Lower leg skin (tissue), 4 donors: ENCODE results near the gene PLXNC1. TPM values are rescaled to one million over a fixed set of nuclear protein-coding genes. Genes with fewer than 3 reads are reported as not detected.

Experiments used
- DNase-seq, 2 donors: peaks; one replicate each; pipeline ENCODE4 v3.0.0-alpha.2; 2019; ENCODE audit warnings: low spot score in 2 of 2
- H3K4me3 ChIP-seq: fragments of 200-600 bp; sonication (generic); 2 replicates; pipeline ENCODE4 v1.5.1; 2017; ENCODE audit warnings: mild to moderate bottlenecking, low read depth; ENCODE audit not compliant: poor library complexity, severe bottlenecking
- POLR2A ChIP-seq, 2 donors: fragments of 450-650 bp; IDR thresholded peaks; one replicate each; pipeline ENCODE4 v1.6.1; 2016 to 2017; ENCODE audit warnings: antibody characterized with exemption in 2 of 2, mild to moderate bottlenecking in 1 of 2, moderate library complexity in 1 of 2
- WGBS, 2 donors: methylation state at CpG; one replicate each; pipeline ENCODE4 v1.1.5; 2018; 5-methylcytosine and 5-hydroxymethylcytosine counted together
- intact Hi-C: fragments of 100-400 bp; cut with DNase I; formaldehyde crosslinking; loops from one replicate; pipeline ENCODE4 v1.15.0; 2023; ENCODE audit warnings: low total_unique reads
- total RNA-seq, 4 donors: library from RNA; depleted of rRNA; stranded (reverse); fragments of >200 nt; gene quantifications; one replicate each; pipeline ENCODE4 v1.1.0, GENCODE V29; 2016
- TF ChIP-seq, protein P1 (sequence below), 3 donors: fragments of 450-650 bp; IDR thresholded peaks; one replicate each; pipeline ENCODE4 v1.5.1; 2016; ENCODE audit warnings: antibody characterized with exemption in 3 of 3, mild to moderate bottlenecking in 3 of 3, moderate library complexity in 2 of 3

PLXNC1 gene
- total RNA-seq, 4 donors from 2014 or later, result 7.6 to 10.8 (median 8.2) TPM

DNA sequence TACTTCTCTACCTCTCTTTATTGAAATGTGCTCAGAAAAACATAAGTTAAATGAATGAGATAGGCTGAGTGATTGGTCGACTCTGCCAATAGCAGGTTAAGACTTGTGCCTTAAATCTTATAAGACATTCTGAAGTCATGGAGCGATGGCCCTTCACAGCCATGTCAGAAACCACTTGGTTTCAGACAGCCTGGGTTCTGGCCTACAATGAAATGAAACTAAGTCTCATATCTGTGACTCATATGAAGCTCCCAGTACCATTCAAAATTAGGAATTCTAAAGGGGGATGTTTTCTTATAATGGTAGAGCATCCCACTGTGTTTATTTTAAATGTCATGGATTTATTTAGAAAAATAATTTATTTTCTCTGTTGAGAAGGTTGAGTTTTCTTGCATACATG lies 42.6 kb downstream of the PLXNC1 start:
- no peak for DNase-seq
- no peak for TF ChIP-seq POLR2A (IDR thresholded peaks at IDR 0.05)
- TF ChIP-seq, protein P1, sequence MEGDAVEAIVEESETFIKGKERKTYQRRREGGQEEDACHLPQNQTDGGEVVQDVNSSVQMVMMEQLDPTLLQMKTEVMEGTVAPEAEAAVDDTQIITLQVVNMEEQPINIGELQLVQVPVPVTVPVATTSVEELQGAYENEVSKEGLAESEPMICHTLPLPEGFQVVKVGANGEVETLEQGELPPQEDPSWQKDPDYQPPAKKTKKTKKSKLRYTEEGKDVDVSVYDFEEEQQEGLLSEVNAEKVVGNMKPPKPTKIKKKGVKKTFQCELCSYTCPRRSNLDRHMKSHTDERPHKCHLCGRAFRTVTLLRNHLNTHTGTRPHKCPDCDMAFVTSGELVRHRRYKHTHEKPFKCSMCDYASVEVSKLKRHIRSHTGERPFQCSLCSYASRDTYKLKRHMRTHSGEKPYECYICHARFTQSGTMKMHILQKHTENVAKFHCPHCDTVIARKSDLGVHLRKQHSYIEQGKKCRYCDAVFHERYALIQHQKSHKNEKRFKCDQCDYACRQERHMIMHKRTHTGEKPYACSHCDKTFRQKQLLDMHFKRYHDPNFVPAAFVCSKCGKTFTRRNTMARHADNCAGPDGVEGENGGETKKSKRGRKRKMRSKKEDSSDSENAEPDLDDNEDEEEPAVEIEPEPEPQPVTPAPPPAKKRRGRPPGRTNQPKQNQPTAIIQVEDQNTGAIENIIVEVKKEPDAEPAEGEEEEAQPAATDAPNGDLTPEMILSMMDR (IDR thresholded peaks at IDR 0.05), result no peak
- H3K4me3 ChIP-seq, result no peak overlapping the region
- 92 to 95% methylated on average over 2 of the region's 2 CpGs for WGBS, 2 donors
- intact Hi-C loops, result no loop called here

DNA sequence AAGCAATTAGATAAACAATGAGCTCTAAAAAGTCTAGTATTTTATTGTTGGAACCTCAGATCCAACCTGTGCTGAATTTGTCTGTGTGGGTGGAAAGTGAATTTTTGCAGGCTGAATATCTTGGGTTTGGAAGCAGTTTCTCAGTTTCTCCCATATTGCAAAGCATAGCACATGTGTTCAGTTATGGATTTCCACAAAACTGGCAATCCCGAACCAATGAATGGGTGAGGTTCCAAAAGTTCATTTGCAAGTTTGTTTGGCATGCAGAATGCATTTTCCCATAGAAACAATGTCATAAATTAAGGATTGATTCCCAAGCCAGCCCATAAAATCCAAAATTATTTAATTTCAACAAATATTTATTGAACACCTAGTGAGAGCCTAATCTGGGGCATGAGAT lies 43.4 kb downstream of the PLXNC1 start:
- intact Hi-C loops, result no loop called here
- TF ChIP-seq POLR2A (IDR thresholded peaks at IDR 0.05), result no peak
- TF ChIP-seq, protein P1 (IDR thresholded peaks at IDR 0.05), result no peak

DNA sequence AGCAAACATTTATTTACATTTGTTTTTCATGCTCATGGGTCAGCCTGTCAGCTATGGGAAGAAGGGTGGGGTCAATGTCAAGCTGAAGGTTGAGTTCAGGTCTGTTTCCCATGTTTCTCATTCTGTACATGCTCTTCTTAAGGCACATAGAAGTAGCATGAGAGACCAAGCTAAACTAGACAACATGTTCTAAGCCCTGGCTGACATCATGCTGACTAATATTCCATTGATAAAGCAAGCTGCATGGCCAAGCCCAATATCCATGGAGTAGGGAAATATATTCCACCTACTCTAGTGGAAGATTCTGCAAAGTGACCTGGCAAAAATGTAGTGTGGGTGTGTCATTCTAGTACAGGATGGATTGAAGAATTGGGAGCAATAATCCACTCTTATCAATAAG lies 44.1 kb downstream of the PLXNC1 start:
- H3K4me3 ChIP-seq, result no peak overlapping the region
- no peak for TF ChIP-seq POLR2A (IDR thresholded peaks at IDR 0.05)
- TF ChIP-seq, protein P1 (IDR thresholded peaks at IDR 0.05), result no peak
- DNase-seq, result no peak
- intact Hi-C loops, result no loop called here

More for the DNA sequence above, 43.4 kb downstream of the PLXNC1 start:
- no peak for DNase-seq
- H3K4me3 ChIP-seq, result no peak overlapping the region
- 75 to 76% methylated on average over 1 of the region's 1 CpG for WGBS, 2 donors

DNA sequence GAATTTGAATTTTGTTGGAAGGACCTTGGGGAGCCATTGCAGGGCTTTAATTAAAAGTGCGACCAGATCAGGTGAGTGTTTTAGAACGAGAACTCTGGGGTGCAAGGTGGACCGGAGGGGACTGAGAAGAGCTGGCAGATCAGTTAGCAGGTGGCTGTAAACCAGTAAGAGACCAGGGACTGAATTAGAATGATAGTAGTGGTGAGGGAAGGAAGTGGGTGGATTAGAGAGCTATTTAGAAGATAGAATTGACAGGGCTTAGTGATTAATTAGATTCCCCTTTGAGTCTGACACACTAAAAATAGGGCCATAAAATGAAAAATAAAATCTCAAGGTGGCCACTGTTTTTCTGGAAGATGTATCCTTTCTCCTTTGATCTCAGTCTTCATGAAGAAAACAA lies 44.8 kb downstream of the PLXNC1 start:
- WGBS, 2 donors, result 78 to 86% methylated on average over 3 of the region's 3 CpGs
- TF ChIP-seq, protein P1 (IDR thresholded peaks at IDR 0.05), result no peak
- no peak for TF ChIP-seq POLR2A (IDR thresholded peaks at IDR 0.05)
- no peak for DNase-seq
- intact Hi-C loops, result no loop called here
- H3K4me3 ChIP-seq, result no peak overlapping the region

DNA sequence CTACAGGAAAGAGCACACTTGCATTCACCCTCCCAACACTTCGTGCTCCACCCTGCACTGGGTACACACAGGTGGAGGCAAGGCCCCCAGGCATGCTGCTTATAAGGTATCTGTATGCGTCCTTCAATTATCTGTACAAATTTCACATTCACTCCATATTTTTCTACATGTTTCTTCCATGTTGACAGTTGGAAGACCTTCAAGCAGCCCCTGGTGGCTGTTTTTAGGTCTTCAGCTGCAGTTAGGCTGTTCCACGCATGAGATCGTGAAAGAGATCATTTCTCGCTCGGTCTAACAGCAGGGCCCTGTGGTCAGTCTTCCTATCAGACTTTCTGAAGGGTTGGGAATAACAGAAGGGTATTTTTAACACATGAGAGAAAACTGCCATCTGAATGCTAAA lies 47.1 kb downstream of the PLXNC1 start:
- intact Hi-C loops, result no loop called here
- no peak overlapping the region for H3K4me3 ChIP-seq
- no peak for TF ChIP-seq POLR2A (IDR thresholded peaks at IDR 0.05)
- TF ChIP-seq, protein P1 (IDR thresholded peaks at IDR 0.05), result no peak
- DNase-seq, result no peak
- 88 to 89% methylated on average over 6 of the region's 6 CpGs for WGBS, 2 donors

DNA sequence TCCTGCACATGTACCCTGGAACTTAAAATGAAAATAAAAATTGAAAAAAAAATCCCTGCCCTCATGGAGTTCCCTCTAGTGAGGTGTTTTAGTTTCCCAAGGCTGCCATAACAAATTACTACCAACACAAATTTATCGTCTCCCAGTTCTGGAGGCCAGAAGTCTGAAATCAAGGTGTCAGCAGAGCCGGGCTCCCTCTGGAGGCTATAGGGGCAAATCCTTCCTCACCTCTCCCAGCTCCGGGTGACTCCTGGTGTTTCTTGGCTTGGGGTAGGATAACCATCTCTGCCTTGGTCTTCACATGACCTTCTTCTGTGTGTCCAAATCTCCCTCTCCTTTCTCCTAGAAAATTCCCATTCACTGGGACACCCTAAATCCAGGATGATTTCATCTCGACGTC lies 50.1 kb downstream of the PLXNC1 start:
- no peak for TF ChIP-seq POLR2A (IDR thresholded peaks at IDR 0.05)
- TF ChIP-seq, protein P1 (IDR thresholded peaks at IDR 0.05), result no peak

More for the DNA sequence above, 50.1 kb downstream of the PLXNC1 start:
- intact Hi-C loops, result no loop called here
- 89 to 93% methylated on average over 5 of the region's 5 CpGs for WGBS, 2 donors
- no peak for DNase-seq
- H3K4me3 ChIP-seq, result no peak overlapping the region
